ENCODE data around the gene INTS1. TPM values are rescaled to one million over a fixed set of nuclear protein-coding genes. Genes with fewer than 3 reads are reported as not detected.
"Not testable (repeated sequence)": the region's sequence is repeated elsewhere in the genome, so short reads cannot be mapped to it uniquely, and the experiment has no call there.

The INTS1 gene
- total and polyA plus RNA-seq, 2 of the 4 experiments (the other 2 are of a cell fraction): 9.3 to 40.1 TPM

GRCh38 chr7:1443587-1444200 lies 60.5 kb downstream of the INTS1 start:
- H3K79me1 ChIP-seq (ENCODE audit: low read depth in 1 of 2, low read length in 2 of 2); H2AK5ac ChIP-seq (ENCODE audit: low read depth, low read length); H3K18ac ChIP-seq (ENCODE audit: low read depth, low read length); H3K27ac ChIP-seq (ENCODE audit: insufficient read depth, low read length); H3K14ac ChIP-seq (replicated peaks; ENCODE audit: low read depth, low read length); dilution Hi-C loops (cut with HindIII; ENCODE audit: low sequenced_read_pairs, unreplicated experiment); POLR2A ChIA-PET (ENCODE audit: unreplicated experiment); H3K9me3 ChIP-seq (ENCODE audit: control insufficient read depth, insufficient read depth, low read length); H2BK5ac ChIP-seq (ENCODE audit: low read depth, low read length, poor library complexity, severe bottlenecking); H3K9me1 ChIP-seq (ENCODE audit: insufficient read depth, low read length); H3K4me3 ChIP-seq (ENCODE audit: insufficient read depth, low read depth, low read length); H4K5ac ChIP-seq (ENCODE audit: low read depth, low read length); intact Hi-C loops (cut with micrococcal nuclease); DNase-seq; H3K56ac ChIP-seq (ENCODE audit: extremely low read depth, insufficient read depth, low read length); BruUV-seq (replicated peaks); H2AFZ ChIP-seq (replicated peaks; ENCODE audit: low read length, poor library complexity); H2BK15ac ChIP-seq (ENCODE audit: low read depth, low read length); H3K9ac ChIP-seq (ENCODE audit: low read depth, low read length); CTCF ChIA-PET; H3K4ac ChIP-seq (ENCODE audit: low read depth, low read length); H4K91ac ChIP-seq (ENCODE audit: insufficient read depth, low read depth, low read length); H2AK9ac ChIP-seq (replicated peaks; ENCODE audit: low read depth, low read length, poor library complexity); H2BK20ac ChIP-seq (ENCODE audit: low read depth, low read length); H3K23ac ChIP-seq (ENCODE audit: low read depth, low read length); in situ Hi-C loops (cut with MboI; ENCODE audit: low sequenced_read_pairs); ATAC-seq (ENCODE audit: low read depth); H3K4me2 ChIP-seq (ENCODE audit: low read depth, low read length); H4K20me1 ChIP-seq (ENCODE audit: insufficient read depth, low read length); H2BK120ac ChIP-seq (ENCODE audit: low read depth, low read length); H4K8ac ChIP-seq (ENCODE audit: low read depth in 2 of 2, low read length in 2 of 2); H3K27me3 ChIP-seq (ENCODE audit: control insufficient read depth, insufficient read depth, low read length): not testable (repeated sequence)
- Histone ChIP-seq H3K4me1 (ENCODE audit: control insufficient read depth, insufficient read depth, low read length) (peaks cover 15% of the 10 kb centered on the region), H3K36me3 (ENCODE audit: control insufficient read depth, insufficient read depth, low read length) (peaks cover 42% of the 10 kb centered on the region)
- 91% methylated on average over 4 of the region's 42 CpGs; no CpG with 5 or more reads in 1 of the 2 experiments for WGBS, 2 experiments (ENCODE audit: extremely low coverage in 2 of 2, insufficient read length in 1 of 2)

Data from IMR-90 (cell line).